Endothelial cell (in vitro differentiated cells): Measurements from ENCODE around the gene NELFCD. TPM values are rescaled to one million over a fixed set of nuclear protein-coding genes. Genes with fewer than 3 reads are reported as not detected.

ENCODE experiments used
- DNase-seq: peaks from one replicate; pipeline ENCODE4 v3.0.0; 2021; ENCODE audit warnings: low spot score
- H3K27ac Mint-ChIP-seq: one replicate; pipeline ENCODE4 v1.8.0; 2021; ENCODE audit warnings: mixed read lengths, inconsistent platforms; ENCODE audit not compliant: unreplicated experiment
- H3K27me3 Mint-ChIP-seq: one replicate; pipeline ENCODE4 v1.8.0; 2021; ENCODE audit warnings: mild to moderate bottlenecking, moderate library complexity, mixed read lengths, inconsistent platforms; ENCODE audit not compliant: unreplicated experiment
- H3K36me3 Mint-ChIP-seq: one replicate; pipeline ENCODE4 v1.8.0; 2021; ENCODE audit warnings: mild to moderate bottlenecking, low read depth, mixed read lengths, inconsistent platforms; ENCODE audit not compliant: unreplicated experiment
- H3K4me1 Mint-ChIP-seq: one replicate; pipeline ENCODE4 v1.8.0; 2021; ENCODE audit warnings: mild to moderate bottlenecking, mixed read lengths, inconsistent platforms; ENCODE audit not compliant: unreplicated experiment
- H3K4me3 Mint-ChIP-seq: one replicate; pipeline ENCODE4 v1.8.0; 2021; ENCODE audit warnings: mild to moderate bottlenecking, mixed read lengths, inconsistent platforms; ENCODE audit not compliant: unreplicated experiment
- H3K9me3 Mint-ChIP-seq: one replicate; pipeline ENCODE4 v1.8.0; 2021; ENCODE audit warnings: mixed read lengths, inconsistent platforms; ENCODE audit not compliant: unreplicated experiment
- total RNA-seq: library from RNA; stranded (reverse); fragmentation: NEBNext Ultra II Directional; extraction: Animal tissue kit (Norgen Biotek cat#: 25700); gene quantifications from one replicate; pipeline ENCODE4 v1.2.1, GENCODE V29; 2021; ENCODE audit not compliant: unreplicated experiment
- TF ChIP-seq, protein P1 (sequence below): fragments of 200-600 bp; sonication (generic); IDR thresholded peaks from one replicate; pipeline ENCODE4 v1.5.0; 2021; ENCODE audit warnings: antibody characterized with exemption; ENCODE audit not compliant: unreplicated experiment

Gene NELFCD
- total RNA-seq, 1 donor from 2014 or later, result 68.7 TPM

DNA sequence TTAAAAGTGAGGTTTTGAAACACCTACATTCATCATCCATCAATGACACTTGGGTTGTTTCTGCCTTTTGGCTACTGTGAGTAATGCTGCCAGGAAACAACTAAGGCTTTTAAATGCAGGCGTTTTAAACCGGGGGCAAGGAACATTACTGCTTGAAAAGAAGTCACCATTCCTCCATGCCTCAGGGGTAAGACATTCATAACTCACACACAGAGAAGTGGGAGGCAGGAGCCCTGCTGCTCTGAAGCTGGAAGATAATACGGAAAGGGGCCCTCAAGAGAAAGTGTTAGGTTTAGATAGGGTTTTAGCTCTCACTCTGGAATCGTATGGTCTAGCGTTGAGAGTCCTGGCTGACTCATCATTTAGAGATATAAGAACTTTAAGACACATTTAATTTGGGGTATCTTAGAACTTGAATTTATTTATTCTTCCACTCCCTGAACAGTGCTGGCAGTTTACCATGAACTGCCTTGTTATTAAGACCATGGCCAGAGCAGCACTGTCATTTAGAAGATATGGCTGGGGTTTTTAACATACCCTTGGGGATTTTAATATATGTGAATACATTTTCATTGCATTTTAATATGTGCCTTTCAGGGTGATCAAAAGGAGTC is 40.0 kb downstream of the NELFCD start:
- Mint-ChIP-seq H3K4me1 (peaks cover 19% of the 10 kb centered on the region), H3K36me3 (peaks cover 26% of the 10 kb centered on the region), H3K27ac (no peak overlapping the region), H3K27me3 (peaks cover 1% of the 10 kb centered on the region), H3K4me3 (no peak overlapping the region), H3K9me3 (no peaks in the 10 kb centered on the region)
- DNase-seq, result no peak
- TF ChIP-seq, protein P1, sequence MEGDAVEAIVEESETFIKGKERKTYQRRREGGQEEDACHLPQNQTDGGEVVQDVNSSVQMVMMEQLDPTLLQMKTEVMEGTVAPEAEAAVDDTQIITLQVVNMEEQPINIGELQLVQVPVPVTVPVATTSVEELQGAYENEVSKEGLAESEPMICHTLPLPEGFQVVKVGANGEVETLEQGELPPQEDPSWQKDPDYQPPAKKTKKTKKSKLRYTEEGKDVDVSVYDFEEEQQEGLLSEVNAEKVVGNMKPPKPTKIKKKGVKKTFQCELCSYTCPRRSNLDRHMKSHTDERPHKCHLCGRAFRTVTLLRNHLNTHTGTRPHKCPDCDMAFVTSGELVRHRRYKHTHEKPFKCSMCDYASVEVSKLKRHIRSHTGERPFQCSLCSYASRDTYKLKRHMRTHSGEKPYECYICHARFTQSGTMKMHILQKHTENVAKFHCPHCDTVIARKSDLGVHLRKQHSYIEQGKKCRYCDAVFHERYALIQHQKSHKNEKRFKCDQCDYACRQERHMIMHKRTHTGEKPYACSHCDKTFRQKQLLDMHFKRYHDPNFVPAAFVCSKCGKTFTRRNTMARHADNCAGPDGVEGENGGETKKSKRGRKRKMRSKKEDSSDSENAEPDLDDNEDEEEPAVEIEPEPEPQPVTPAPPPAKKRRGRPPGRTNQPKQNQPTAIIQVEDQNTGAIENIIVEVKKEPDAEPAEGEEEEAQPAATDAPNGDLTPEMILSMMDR, result no peak

DNA sequence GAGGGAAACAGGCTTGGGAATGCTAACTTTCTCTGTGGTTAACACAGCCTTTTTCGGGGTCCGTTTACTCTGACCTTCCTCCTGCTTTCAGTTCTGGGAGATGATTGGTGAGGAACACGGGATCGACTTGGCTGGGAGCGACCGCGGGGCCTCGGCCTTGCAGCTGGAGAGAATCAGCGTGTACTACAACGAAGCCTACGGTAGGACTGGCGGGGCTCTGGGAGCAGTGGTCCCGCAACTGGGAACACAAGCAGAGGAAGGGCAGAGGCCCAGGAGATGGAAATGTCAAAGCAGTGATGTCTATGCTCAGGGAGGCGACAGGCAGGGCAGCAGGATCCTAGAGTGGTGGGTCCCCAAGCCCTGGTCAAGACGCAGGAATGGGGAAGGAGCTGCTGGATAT is 41.7 kb downstream of the NELFCD start:
- H3K9me3 Mint-ChIP-seq, result no peaks in the 10 kb centered on the region

DNA sequence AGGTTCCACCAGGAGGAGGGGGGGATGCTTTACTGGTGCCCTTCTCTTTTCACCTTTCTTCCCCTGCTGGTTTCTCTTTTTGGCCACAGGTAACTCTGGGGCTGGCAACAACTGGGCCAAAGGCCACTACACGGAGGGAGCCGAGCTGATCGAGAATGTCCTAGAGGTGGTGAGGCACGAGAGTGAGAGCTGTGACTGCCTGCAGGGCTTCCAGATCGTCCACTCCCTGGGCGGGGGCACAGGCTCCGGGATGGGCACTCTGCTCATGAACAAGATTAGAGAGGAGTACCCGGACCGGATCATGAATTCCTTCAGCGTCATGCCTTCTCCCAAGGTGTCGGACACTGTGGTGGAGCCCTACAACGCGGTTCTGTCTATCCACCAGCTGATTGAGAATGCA is 42.6 kb downstream of the NELFCD start:
- Mint-ChIP-seq H3K36me3 (peaks cover 40% of the 10 kb centered on the region), H3K27me3 (peaks cover 1% of the 10 kb centered on the region), H3K4me1 (peaks cover 15% of the 10 kb centered on the region), H3K27ac (no peak overlapping the region), H3K9me3 (no peaks in the 10 kb centered on the region), H3K4me3 (no peak overlapping the region)
- DNase-seq, result no peak
- TF ChIP-seq, protein P1, result no peak

More for the DNA sequence above, 41.7 kb downstream of the NELFCD start:
- Mint-ChIP-seq H3K36me3 (peaks cover 35% of the 10 kb centered on the region), H3K27me3 (peaks cover 1% of the 10 kb centered on the region), H3K4me3 (no peak overlapping the region), H3K27ac (no peak overlapping the region), H3K4me1 (peaks cover 14% of the 10 kb centered on the region)
- no peak for DNase-seq
- TF ChIP-seq, protein P1, result no peak

DNA sequence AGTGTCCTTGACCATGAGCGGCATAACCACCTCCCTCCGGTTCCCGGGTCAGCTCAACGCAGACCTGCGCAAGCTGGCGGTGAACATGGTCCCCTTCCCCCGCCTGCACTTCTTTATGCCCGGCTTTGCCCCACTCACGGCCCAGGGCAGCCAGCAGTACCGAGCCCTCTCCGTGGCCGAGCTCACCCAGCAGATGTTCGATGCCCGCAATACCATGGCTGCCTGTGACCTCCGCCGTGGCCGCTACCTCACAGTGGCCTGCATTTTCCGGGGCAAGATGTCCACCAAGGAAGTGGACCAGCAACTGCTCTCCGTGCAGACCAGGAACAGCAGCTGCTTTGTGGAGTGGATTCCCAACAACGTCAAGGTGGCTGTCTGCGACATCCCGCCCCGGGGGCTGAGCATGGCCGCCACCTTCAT is 43.1 kb downstream of the NELFCD start:
- peaks cover 19% of the 10 kb centered on the region for H3K4me1 Mint-ChIP-seq
- H3K36me3 Mint-ChIP-seq, result peaks cover 40% of the 10 kb centered on the region
- H3K27ac Mint-ChIP-seq, result no peak overlapping the region
- H3K4me3 Mint-ChIP-seq, result no peak overlapping the region
- H3K9me3 Mint-ChIP-seq, result no peaks in the 10 kb centered on the region
- DNase-seq, result no peak
- H3K27me3 Mint-ChIP-seq, result no peaks in the 10 kb centered on the region
- TF ChIP-seq, protein P1, result no peak

DNA sequence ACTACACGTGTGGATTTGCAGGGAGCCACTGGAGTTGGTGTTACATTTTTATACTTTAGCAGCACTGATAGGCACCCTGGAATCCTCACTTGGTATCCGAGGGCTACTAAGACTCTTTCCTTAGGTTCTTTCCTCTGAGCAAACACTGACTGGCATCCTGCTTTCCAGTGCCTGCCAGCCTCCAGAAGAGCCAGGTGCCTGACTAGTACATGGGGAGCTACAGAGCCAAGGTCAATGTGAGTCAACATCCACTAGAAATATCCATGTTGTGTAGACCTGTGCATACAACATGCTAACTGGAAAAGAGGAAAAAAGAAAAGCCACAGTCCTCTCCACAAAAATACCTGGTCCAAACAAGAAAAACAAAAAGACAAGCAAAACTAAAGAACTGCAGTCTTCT is 44.0 kb downstream of the NELFCD start:
- DNase-seq, result no peak
- Mint-ChIP-seq H3K4me1 (peaks cover 26% of the 10 kb centered on the region), H3K36me3 (peaks cover 48% of the 10 kb centered on the region), H3K27ac (no peak overlapping the region), H3K9me3 (no peaks in the 10 kb centered on the region), H3K4me3 (no peak overlapping the region), H3K27me3 (no peaks in the 10 kb centered on the region)
- TF ChIP-seq, protein P1, result no peak
